PFSK-1 (cell line): ENCODE data around the gene IRX3.

Source experiments
- FOXP2 ChIP-seq: optimal IDR thresholded peaks from 2 replicates; pipeline ENCODE3; 2011; ENCODE audit warnings: borderline replicate concordance, control low read depth, inconsistent platforms; ENCODE audit not compliant: insufficient read depth; ENCODE audit errors: extremely low read length, extremely low read depth
- POLR2AphosphoS5 ChIP-seq: IDR thresholded peaks from 2 replicates; pipeline ENCODE4 v1.6.1; 2012; ENCODE audit warnings: low read depth, mild to moderate bottlenecking, control low read depth, low read length, moderate library complexity
- SIN3A ChIP-seq: IDR thresholded peaks from 2 replicates; pipeline ENCODE4 v1.6.1; 2012; ENCODE audit warnings: mild to moderate bottlenecking, low read length, moderate library complexity, borderline replicate concordance; ENCODE audit not compliant: insufficient read depth
- TAF1 ChIP-seq: IDR thresholded peaks from 2 replicates; pipeline ENCODE4 v1.6.1; 2012; ENCODE audit warnings: low read length, control low read depth, borderline replicate concordance; ENCODE audit not compliant: insufficient read depth
- TF ChIP-seq, protein P1 (sequence below), 2 experiments: IDR thresholded peaks; 2 replicates each; pipeline versions ENCODE4 v1.6.1 to v1.8.0; 2011 to 2012; ENCODE audit warnings: low read depth in 2 of 2, low read length in 2 of 2, control low read depth in 1 of 2, inconsistent platforms in 1 of 2, mild to moderate bottlenecking in 1 of 2, moderate library complexity in 1 of 2; ENCODE audit not compliant: insufficient read depth in 1 of 2

IRX3 gene

DNA sequence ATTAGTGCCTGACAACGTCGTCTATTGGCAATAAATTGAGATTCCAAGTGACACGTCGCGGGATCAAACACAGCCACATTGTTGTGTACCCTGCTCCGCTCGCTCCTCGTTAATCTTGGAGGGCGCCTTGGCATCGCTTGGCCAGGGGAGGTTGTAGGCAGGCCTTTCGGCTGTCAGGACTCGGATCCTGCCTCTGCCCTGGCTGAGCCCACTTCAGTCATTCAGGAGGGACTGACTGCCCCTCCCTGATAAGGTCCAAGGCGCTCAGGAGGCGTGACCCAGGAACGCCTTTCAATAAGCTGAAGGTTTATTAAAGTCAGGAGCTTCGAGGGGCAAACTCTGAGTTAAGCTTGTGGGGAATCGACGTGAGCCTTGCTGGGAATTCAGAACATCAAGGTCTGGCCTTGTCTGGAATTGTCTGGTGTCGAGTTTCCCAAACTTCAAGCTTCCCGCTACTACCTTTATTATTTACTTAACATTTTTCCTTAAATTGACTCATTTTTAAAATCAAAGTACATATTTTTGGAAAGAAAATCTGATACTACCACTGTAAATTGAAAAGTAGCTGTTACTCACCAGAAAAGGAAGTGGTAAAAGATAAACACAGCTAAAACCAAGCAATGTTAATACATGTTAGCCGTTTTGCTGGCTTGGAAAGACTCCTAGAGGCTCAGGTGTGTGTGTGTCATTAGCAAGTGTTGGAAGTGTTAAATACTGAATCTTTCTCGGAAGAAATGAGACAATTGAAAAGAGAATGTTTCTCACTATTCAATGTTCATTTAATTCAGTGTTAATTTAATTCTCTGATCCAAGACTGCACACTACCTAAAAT lies 5.3 kb upstream of the IRX3 start:
- TF ChIP-seq POLR2AphosphoS5 (no peak), FOXP2 (no peak), SIN3A (no peak), TAF1 (no peak)
- TF ChIP-seq, protein P1, sequence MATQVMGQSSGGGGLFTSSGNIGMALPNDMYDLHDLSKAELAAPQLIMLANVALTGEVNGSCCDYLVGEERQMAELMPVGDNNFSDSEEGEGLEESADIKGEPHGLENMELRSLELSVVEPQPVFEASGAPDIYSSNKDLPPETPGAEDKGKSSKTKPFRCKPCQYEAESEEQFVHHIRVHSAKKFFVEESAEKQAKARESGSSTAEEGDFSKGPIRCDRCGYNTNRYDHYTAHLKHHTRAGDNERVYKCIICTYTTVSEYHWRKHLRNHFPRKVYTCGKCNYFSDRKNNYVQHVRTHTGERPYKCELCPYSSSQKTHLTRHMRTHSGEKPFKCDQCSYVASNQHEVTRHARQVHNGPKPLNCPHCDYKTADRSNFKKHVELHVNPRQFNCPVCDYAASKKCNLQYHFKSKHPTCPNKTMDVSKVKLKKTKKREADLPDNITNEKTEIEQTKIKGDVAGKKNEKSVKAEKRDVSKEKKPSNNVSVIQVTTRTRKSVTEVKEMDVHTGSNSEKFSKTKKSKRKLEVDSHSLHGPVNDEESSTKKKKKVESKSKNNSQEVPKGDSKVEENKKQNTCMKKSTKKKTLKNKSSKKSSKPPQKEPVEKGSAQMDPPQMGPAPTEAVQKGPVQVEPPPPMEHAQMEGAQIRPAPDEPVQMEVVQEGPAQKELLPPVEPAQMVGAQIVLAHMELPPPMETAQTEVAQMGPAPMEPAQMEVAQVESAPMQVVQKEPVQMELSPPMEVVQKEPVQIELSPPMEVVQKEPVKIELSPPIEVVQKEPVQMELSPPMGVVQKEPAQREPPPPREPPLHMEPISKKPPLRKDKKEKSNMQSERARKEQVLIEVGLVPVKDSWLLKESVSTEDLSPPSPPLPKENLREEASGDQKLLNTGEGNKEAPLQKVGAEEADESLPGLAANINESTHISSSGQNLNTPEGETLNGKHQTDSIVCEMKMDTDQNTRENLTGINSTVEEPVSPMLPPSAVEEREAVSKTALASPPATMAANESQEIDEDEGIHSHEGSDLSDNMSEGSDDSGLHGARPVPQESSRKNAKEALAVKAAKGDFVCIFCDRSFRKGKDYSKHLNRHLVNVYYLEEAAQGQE (IDR thresholded peaks at IDR 0.05; ENCODE audit: insufficient read depth in 1 of 2, low read depth in 2 of 2, low read length in 2 of 2): no peak

DNA sequence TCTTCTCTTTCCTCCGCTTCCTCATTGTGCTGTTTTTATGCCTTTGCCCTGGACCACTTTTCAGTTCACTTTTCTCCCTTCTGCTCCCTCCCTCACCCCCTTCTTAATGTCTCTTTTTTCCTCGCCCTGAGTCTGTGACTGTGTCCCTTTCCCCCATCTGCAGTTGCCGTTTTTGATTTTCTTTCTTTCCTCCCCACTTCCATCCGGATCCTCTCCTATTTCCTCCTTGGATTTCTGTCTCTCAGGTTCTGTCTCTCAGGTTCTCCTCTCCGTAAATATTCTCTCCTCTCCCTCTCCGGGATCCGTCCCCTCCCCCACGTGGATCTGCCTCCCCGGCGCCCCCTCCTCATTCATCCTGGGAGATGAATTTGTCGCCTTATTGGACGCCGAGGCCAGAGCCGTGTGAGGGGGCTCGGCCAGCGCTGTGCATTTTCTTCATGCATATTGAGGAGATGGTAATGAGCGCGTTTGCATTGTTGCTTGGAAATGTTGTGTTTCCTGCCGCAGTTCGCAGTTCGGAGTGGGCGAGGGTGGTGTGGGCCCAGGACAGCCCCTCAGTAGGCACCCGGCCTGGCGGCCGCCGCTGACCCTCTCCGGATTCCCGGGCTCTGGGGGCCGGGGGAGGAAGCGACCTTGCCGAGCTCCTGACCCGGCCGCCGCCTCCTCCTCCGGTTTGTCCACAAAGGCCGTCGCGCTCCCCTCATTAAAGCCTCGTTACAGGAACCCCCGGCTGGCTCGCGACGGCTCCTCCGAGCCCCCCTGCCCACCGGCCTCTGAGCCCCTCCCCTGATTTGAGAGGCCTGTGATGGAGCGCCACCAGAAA lies 4.5 kb upstream of the IRX3 start:
- TF ChIP-seq FOXP2 (no peak), SIN3A (no peak), TAF1 (no peak), POLR2AphosphoS5 (no peak)
- TF ChIP-seq, protein P1 (IDR thresholded peaks at IDR 0.05; ENCODE audit: insufficient read depth in 1 of 2, low read depth in 2 of 2, low read length in 2 of 2): no peak

DNA sequence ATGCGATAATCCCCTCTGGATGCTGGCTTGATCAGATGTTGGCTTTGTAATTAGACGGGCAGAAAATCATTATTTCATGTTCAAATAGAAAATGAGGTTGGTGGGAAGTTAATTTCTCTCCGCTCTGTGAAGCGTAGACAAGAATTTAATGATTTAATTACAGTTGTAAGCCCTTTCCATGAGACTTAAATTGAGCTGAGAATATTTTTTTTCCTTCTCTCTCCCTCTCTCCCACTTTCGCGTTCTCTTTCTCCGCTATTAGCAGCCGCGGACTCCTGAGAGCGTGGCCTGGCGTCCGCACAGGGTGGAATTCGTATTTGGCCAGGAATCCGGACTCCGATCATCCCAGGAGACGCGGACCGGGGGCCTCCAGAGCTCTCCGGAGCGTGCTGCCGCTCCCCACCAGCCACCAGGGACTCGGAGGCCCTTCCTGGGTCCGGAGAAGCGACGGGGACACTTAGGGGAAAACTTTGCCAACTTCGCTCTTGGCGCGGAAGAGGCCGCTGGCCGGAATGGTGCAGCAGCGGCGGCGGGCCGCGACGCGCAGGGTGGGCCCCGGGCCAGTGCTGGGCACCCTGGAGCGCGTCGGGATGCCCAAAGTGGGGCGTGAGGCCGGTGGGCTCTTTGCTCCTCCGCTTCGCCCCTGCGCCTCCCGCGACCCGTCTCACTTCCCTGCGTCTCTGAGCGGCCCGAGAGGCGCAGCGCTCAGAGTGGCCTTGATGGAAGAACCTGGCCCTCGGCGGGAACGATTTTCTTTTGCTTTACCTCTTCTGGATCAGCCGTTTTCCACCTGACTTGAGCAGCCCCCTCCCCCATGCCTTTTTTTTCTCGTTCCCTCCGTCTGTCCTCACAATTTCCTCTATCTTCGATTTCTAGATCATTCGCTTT lies 3.6 kb upstream of the IRX3 start:
- TF ChIP-seq POLR2AphosphoS5 (no peak), FOXP2 (no peak), TAF1 (no peak), SIN3A (no peak)
- TF ChIP-seq, protein P1 (IDR thresholded peaks at IDR 0.05; ENCODE audit: insufficient read depth in 1 of 2, low read depth in 2 of 2, low read length in 2 of 2): no peak

DNA sequence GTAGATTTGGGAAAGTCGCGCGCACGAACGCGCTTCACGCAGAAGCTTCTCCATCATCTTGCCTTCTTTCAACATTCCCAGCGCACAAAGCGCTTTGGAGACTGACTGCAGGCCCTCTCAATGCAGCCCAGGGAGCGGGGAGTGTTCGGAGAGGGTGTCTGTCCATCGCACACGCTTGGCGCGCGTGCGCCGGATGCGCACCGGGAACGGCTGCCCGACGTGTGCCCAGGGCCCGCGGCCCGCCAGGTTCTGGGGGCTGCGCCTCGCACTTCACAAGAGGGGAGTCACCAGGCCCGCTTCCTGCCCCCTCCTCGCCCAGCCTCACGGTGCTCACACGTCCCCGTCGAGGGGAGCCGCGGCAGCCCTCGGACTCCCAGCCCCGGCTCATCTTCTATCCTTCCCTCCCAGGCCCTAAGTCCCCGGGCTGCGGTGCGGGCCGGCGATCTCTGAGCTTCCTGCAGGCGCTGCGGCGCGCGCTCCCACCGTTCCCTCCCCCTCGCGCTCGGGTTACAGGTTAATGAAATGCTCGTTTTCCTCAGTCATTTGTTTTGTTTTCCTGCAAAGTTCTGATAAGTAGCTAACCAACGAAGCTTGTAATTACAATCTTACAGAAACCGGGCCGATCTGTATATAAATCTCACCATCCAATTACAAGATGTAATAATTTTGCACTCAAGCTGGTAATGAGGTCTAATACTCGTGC lies 2.8 kb upstream of the IRX3 start:
- TF ChIP-seq POLR2AphosphoS5 (no peak), SIN3A (no peak), TAF1 (no peak), FOXP2 (no peak)
- TF ChIP-seq, protein P1 (IDR thresholded peaks at IDR 0.05; ENCODE audit: insufficient read depth in 1 of 2, low read depth in 2 of 2, low read length in 2 of 2): no peak
